HepG2 (cell line): ENCODE data around the gene CREB1. TPM values are rescaled to one million over a fixed set of nuclear protein-coding genes. Genes with fewer than 3 reads are reported as not detected.

Experiments used
- CBX2 ChIP-seq, 2 experiments: fragments of 200-600 bp in 1 of 2; sonication (generic); formaldehyde crosslinking in 1 of 2; IDR thresholded peaks; 2 replicates each; pipeline versions ENCODE4 v1.7.0 to v1.8.1; 2018 to 2022; ENCODE audit warnings: low read depth in 2 of 2, low read length in 1 of 2, mild to moderate bottlenecking in 1 of 2, missing genetic modification reagents in 1 of 2
- MED1 ChIP-seq: sonication (generic); formaldehyde crosslinking; IDR thresholded peaks from 2 replicates; pipeline ENCODE4 v1.4.0; 2020; ENCODE audit warnings: missing genetic modification reagents
- PAWR ChIP-seq: sonication (generic); formaldehyde crosslinking; IDR thresholded peaks from 2 replicates; pipeline ENCODE4 v1.4.0; 2020; ENCODE audit warnings: missing genetic modification reagents, mild to moderate bottlenecking, borderline replicate concordance
- SKI ChIP-seq: fragments of 450-650 bp; IDR thresholded peaks from one replicate; pipeline ENCODE4 v1.6.1; 2018; ENCODE audit warnings: mild to moderate bottlenecking; ENCODE audit not compliant: partially characterized antibody
- ZBTB8A ChIP-seq: sonication (generic); formaldehyde crosslinking; IDR thresholded peaks from 2 replicates; pipeline ENCODE4 v1.4.0; 2020; ENCODE audit warnings: mild to moderate bottlenecking, low read depth, missing genetic modification reagents, borderline replicate concordance
- ZNF253 ChIP-seq: sonication (generic); formaldehyde crosslinking; IDR thresholded peaks from 2 replicates; pipeline ENCODE4 v1.8.0; 2022; ENCODE audit warnings: mild to moderate bottlenecking, missing genetic modification reagents, borderline replicate concordance
- ZNF343 ChIP-seq: sonication (generic); formaldehyde crosslinking; IDR thresholded peaks from 2 replicates; pipeline ENCODE4 v1.4.0; 2020; ENCODE audit warnings: mild to moderate bottlenecking, missing genetic modification reagents
- ZNF430 ChIP-seq: sonication (generic); formaldehyde crosslinking; IDR thresholded peaks from 2 replicates; pipeline ENCODE4 v1.9.0; 2021; ENCODE audit warnings: mild to moderate bottlenecking, missing genetic modification reagents
- ZNF598 ChIP-seq: sonication (generic); formaldehyde crosslinking; IDR thresholded peaks from 2 replicates; pipeline ENCODE4 v1.5.1; 2020; ENCODE audit warnings: mild to moderate bottlenecking, missing genetic modification reagents, borderline replicate concordance
- ZNF629 ChIP-seq: sonication (generic); formaldehyde crosslinking; conservative IDR thresholded peaks from 2 replicates; pipeline ENCODE4 v1.5.0; 2020; ENCODE audit warnings: missing genetic modification reagents
- ZNF652 ChIP-seq: IDR thresholded peaks from 2 replicates; pipeline ENCODE4 v1.6.1; 2016; ENCODE audit warnings: low read depth, borderline replicate concordance
- ZNF670 ChIP-seq: sonication (generic); formaldehyde crosslinking; IDR thresholded peaks from 2 replicates; pipeline ENCODE4 v1.8.0; 2022; ENCODE audit warnings: mild to moderate bottlenecking, missing genetic modification reagents, borderline replicate concordance
- ZNF672 ChIP-seq: sonication (generic); formaldehyde crosslinking; IDR thresholded peaks from 2 replicates; pipeline ENCODE4 v1.8.1; 2022; ENCODE audit warnings: missing genetic modification reagents
- ZSCAN25 ChIP-seq: sonication (generic); formaldehyde crosslinking; IDR thresholded peaks from 2 replicates; pipeline ENCODE4 v1.8.0; 2022; ENCODE audit warnings: mild to moderate bottlenecking, missing genetic modification reagents
- polyA plus RNA-seq, 8 experiments: library from polyadenylated mRNA; depleted of rRNA in 3 of 8; stranded (reverse) in 7 of 8; unstranded in 1 of 8; fragments of >200 nt; fragmentation: Illumina TruSeq in 4 of 8; extraction: Trizol in 4 of 8; gene quantifications; 2 replicates each; pipeline versions ENCODE4 v1.2.1 to v1.2.3, GENCODE V29; 2011 to 2016; ENCODE audit warnings: low read depth in 4 of 8, missing spikeins in 1 of 8, mixed read lengths in 1 of 8; ENCODE audit not compliant: insufficient read depth in 1 of 8
- total RNA-seq, 5 experiments: library from RNA; depleted of rRNA; stranded (reverse); fragments of >200 nt; fragmentation: Illumina TruSeq; extraction: Trizol; gene quantifications; 2 replicates each; pipeline ENCODE4 v1.2.3, GENCODE V29; 2016; ENCODE audit warnings: low read depth in 1 of 5
- TF ChIP-seq, protein P1 (sequence below): sonication (generic); formaldehyde crosslinking; IDR thresholded peaks from 2 replicates; pipeline ENCODE4 v1.4.0; 2020; ENCODE audit warnings: mild to moderate bottlenecking, missing genetic modification reagents
- TF ChIP-seq, protein P2 (sequence below): IDR thresholded peaks from 2 replicates; pipeline ENCODE4 v1.6.1; 2016; ENCODE audit warnings: missing biosample characterization, missing genetic modification reagents, low read depth
- TF ChIP-seq, protein P3 (sequence below): sonication (generic); formaldehyde crosslinking; IDR thresholded peaks from 2 replicates; pipeline ENCODE4 v1.4.0; 2020; ENCODE audit warnings: missing genetic modification reagents, mild to moderate bottlenecking, borderline replicate concordance
- TF ChIP-seq, protein P4 (sequence below), 2 experiments: sonication (generic) in 1 of 2; formaldehyde crosslinking in 1 of 2; IDR thresholded peaks; 2 replicates each; pipeline versions ENCODE4 v1.4.0 to v1.6.1; 2018 to 2020; ENCODE audit warnings: missing genetic modification reagents in 2 of 2, borderline replicate concordance in 1 of 2, low read depth in 1 of 2, mild to moderate bottlenecking in 1 of 2, missing biosample characterization in 1 of 2
- TF ChIP-seq, protein P5 (sequence below): fragments of 450-650 bp; IDR thresholded peaks from 2 replicates; pipeline ENCODE4 v1.6.1; 2017

CREB1 gene
- total and polyA plus RNA-seq, 2 of the 13 experiments (the other 11 are each of a cell fraction or from before 2014, with no cell fraction given), result 51.8 to 51.9 TPM

DNA sequence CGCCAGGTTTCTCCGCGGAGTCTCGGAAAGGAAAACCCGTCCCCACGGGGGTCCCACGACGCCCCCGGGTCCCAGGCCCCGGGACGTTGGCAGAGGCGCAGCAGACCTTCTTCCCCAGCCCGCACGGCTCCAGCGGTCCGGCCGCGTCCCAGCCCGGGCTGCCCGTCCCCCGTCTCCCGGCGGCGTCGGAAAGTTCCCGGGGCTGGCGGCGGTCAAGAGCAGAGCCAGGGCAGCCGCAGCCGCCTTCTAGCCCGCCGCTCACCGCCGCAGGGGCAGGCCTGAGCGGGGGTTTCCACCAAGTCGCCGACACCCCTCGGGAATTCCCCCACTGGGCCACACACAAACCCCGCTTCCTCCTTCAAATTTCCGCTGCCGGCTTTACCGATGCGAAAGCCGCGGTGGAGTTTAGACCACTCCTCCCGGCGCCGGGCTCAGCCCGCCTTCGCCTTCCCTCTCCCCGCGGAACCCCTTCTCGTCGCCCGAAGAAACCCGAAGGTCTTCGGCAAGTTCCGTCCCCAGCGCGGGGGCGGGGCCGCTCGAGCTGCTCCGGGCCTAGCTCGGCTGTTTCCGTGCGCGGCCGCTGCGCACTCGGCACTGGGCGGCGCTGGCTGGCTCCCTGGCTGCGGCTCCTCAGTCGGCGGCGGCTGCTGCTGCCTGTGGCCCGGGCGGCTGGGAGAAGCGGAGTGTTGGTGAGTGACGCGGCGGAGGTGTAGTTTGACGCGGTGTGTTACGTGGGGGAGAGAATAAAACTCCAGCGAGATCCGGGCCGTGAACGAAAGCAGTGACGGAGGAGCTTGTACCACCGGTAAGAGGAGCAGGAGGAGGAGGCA, at the start of gene CREB1 (continued):
- TF ChIP-seq, protein P1, sequence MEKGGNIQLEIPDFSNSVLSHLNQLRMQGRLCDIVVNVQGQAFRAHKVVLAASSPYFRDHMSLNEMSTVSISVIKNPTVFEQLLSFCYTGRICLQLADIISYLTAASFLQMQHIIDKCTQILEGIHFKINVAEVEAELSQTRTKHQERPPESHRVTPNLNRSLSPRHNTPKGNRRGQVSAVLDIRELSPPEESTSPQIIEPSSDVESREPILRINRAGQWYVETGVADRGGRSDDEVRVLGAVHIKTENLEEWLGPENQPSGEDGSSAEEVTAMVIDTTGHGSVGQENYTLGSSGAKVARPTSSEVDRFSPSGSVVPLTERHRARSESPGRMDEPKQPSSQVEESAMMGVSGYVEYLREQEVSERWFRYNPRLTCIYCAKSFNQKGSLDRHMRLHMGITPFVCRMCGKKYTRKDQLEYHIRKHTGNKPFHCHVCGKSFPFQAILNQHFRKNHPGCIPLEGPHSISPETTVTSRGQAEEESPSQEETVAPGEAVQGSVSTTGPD (CRISPR knock-in tag), result no peak
- peak; percentile 50 for TF ChIP-seq SKI
- peak; percentile 93; the same call in 1 of the 2 replicates for TF ChIP-seq ZBTB8A
- no peak for TF ChIP-seq CBX2 (IDR thresholded peaks at IDR 0.05; ENCODE audit: low read depth, low read length)
- TF ChIP-seq CBX2 (CRISPR knock-in tag; IDR thresholded peaks at IDR 0.05; ENCODE audit: low read depth), result no peak
- TF ChIP-seq ZNF598 (CRISPR knock-in tag), result peak; percentile 66; the same call in 1 of the 2 replicates
- TF ChIP-seq ZNF343 (CRISPR knock-in tag), result peak; percentile 98
- TF ChIP-seq ZNF430 (CRISPR knock-in tag), result peak; percentile 85
- TF ChIP-seq, protein P2, sequence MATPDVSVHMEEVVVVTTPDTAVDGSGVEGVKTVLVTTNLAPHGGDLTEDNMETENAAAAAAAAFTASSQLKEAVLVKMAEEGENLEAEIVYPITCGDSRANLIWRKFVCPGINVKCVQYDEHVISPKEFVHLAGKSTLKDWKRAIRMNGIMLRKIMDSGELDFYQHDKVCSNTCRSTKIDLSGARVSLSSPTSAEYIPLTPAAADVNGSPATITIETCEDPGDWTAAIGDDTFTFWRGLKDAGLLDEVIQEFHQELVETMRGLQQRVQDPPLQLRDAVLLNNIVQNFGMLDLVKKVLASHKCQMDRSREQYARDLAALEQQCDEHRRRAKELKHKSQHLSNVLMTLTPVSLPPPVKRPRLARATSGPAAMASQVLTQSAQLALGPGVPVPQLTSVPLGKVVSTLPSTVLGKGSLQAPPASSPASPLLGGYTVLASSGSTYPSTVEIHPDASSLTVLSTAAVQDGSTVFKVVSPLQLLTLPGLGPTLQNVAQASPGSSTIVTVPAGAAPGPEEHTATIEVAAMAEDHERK (CRISPR knock-in tag), result no peak
- peak; percentile 71; the same call in 1 of the 2 replicates for TF ChIP-seq ZNF670 (CRISPR knock-in tag)
- TF ChIP-seq, protein P3, sequence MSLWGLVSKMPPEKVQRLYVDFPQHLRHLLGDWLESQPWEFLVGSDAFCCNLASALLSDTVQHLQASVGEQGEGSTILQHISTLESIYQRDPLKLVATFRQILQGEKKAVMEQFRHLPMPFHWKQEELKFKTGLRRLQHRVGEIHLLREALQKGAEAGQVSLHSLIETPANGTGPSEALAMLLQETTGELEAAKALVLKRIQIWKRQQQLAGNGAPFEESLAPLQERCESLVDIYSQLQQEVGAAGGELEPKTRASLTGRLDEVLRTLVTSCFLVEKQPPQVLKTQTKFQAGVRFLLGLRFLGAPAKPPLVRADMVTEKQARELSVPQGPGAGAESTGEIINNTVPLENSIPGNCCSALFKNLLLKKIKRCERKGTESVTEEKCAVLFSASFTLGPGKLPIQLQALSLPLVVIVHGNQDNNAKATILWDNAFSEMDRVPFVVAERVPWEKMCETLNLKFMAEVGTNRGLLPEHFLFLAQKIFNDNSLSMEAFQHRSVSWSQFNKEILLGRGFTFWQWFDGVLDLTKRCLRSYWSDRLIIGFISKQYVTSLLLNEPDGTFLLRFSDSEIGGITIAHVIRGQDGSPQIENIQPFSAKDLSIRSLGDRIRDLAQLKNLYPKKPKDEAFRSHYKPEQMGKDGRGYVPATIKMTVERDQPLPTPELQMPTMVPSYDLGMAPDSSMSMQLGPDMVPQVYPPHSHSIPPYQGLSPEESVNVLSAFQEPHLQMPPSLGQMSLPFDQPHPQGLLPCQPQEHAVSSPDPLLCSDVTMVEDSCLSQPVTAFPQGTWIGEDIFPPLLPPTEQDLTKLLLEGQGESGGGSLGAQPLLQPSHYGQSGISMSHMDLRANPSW (CRISPR knock-in tag), result peak; percentile 82; the same call in 1 of the 2 replicates
- TF ChIP-seq ZNF652 (CRISPR knock-in tag), result no peak
- TF ChIP-seq ZSCAN25, result peak; percentile 94
- peak; percentile 53 for TF ChIP-seq MED1 (CRISPR knock-in tag)
- no peak for TF ChIP-seq PAWR (CRISPR knock-in tag)
- no peak for TF ChIP-seq ZNF629 (CRISPR knock-in tag)
- TF ChIP-seq, protein P4, sequence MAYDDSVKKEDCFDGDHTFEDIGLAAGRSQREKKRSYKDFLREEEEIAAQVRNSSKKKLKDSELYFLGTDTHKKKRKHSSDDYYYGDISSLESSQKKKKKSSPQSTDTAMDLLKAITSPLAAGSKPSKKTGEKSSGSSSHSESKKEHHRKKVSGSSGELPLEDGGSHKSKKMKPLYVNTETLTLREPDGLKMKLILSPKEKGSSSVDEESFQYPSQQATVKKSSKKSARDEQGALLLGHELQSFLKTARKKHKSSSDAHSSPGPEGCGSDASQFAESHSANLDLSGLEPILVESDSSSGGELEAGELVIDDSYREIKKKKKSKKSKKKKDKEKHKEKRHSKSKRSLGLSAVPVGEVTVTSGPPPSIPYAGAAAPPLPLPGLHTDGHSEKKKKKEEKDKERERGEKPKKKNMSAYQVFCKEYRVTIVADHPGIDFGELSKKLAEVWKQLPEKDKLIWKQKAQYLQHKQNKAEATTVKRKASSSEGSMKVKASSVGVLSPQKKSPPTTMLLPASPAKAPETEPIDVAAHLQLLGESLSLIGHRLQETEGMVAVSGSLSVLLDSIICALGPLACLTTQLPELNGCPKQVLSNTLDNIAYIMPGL (CRISPR knock-in tag; IDR thresholded peaks at IDR 0.05; ENCODE audit: borderline replicate concordance in 1 of 2, low read depth in 1 of 2), result peak; percentile 89 to 98
- TF ChIP-seq ZNF253 (CRISPR knock-in tag), result 0 out of 2 replicates have a peak, but pooled peaks have one; percentile 17
- TF ChIP-seq ZNF672 (CRISPR knock-in tag), result no peak
- TF ChIP-seq, protein P5, sequence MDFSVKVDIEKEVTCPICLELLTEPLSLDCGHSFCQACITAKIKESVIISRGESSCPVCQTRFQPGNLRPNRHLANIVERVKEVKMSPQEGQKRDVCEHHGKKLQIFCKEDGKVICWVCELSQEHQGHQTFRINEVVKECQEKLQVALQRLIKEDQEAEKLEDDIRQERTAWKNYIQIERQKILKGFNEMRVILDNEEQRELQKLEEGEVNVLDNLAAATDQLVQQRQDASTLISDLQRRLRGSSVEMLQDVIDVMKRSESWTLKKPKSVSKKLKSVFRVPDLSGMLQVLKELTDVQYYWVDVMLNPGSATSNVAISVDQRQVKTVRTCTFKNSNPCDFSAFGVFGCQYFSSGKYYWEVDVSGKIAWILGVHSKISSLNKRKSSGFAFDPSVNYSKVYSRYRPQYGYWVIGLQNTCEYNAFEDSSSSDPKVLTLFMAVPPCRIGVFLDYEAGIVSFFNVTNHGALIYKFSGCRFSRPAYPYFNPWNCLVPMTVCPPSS, result no peak
